Smooth muscle cell of the pulmonary artery (primary cell): ENCODE measurements around the gene BLOC1S6. TPM values are rescaled to one million over a fixed set of nuclear protein-coding genes. Genes with fewer than 3 reads are reported as not detected.

Experiments
- total RNA-seq: library from RNA; depleted of rRNA; stranded (reverse); fragments of >200 nt; gene quantifications from 2 replicates; pipeline ENCODE4 v1.2.3, GENCODE V29; 2014

BLOC1S6 gene, protein sequence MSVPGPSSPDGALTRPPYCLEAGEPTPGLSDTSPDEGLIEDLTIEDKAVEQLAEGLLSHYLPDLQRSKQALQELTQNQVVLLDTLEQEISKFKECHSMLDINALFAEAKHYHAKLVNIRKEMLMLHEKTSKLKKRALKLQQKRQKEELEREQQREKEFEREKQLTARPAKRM
- total RNA-seq: 67.8 and 98.5 TPM in 2 replicates

GRCh38 chr15:45587095-45587862 is at the start of gene BLOC1S6:
BLOC1S6 (plus strand) TSS chr15:45587379; CDS start chr15:45587444, 65 bp downstream.

DNA sequence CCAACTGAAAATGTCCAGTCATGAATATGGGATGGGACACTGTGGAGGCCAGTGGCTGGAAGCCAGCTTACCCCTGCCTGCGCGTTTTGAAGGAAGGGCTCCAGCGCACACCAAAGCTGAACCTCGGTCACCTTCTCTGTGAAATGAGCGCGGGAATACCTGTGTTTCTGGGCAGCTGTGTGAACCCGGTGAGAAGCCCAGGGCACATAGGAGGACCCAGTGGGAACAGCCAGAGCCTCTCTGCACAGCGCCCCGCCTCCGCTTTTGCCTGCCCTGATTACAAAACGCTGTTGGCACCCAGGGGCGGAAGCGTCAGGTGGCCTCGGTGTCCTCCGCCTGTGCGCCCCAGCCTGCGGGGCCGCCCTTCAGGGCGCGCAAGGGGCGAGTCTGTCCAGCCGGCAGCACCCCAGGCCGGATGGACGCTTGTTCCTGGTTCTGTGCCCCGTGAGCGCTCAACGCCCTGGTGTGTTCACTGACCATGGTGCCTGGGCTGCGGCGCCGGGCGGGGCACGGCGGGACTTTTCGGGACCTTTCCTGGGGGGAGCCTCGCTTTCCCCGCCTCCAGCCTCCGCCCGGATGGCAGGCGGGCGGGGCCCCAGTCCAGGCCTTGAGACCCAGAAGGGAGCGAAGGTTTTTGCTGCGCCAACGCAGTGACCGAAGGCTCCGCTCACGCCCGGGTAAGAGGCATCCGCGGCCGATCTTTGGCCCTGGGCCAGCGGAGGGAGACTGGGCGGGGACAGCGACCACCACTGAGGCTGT is 47.4 kb downstream of the BLOC1S6 start, which contains the start of gene SQOR:
TSS of gene SQOR (plus strand) at position 598 of the 759 bp plus-strand sequence. CDS start 23,895 bp downstream, outside the sequence.

Other genes with a start within 250 kb of the BLOC1S6 start
- gene GATM, start 208.8 kb upstream of the BLOC1S6 start, total RNA-seq: 0.20 TPM in 2 replicates
- 17.2 and 19.4 TPM in 2 replicates for gene SLC30A4, start 64.6 kb upstream of the BLOC1S6 start, total RNA-seq
- 50.1 and 69.2 TPM in 2 replicates for gene SQOR, start 47.6 kb downstream of the BLOC1S6 start, total RNA-seq